Panc1 (cell line): Measurements from ENCODE around the gene TMEM156. TPM values are rescaled to one million over a fixed set of nuclear protein-coding genes. Genes with fewer than 3 reads are reported as not detected.

Experiments used
- total RNA-seq: library from RNA; stranded (reverse); gene quantifications from one replicate; pipeline ENCODE4 v1.2.1, GENCODE V29; 2021; ENCODE audit not compliant: unreplicated experiment

The TMEM156 gene
- total RNA-seq, 1 experiment from 2014 or later, result 5.8 TPM

Other genes starting within 250 kb of the TMEM156 start
- 0.05 TPM for gene TLR10, start 249.4 kb downstream of the TMEM156 start, total RNA-seq
- gene TLR1, start 227.6 kb downstream of the TMEM156 start, total RNA-seq, result 0.41 TPM
- gene TLR6, start 175.6 kb downstream of the TMEM156 start, total RNA-seq, result 1.1 TPM
- 32.0 TPM for gene FAM114A1, start 164.6 kb downstream of the TMEM156 start, total RNA-seq
- 128 TPM for gene KLHL5, start 29.8 kb upstream of the TMEM156 start, total RNA-seq
- 16.0 TPM for gene WDR19, start 150.1 kb upstream of the TMEM156 start, total RNA-seq